Esophagus squamous epithelium (tissue), 4 donors: ENCODE results near the gene FANCD2OS.

Source experiments
- CTCF ChIP-seq, 6 experiments: fragments of 450-650 bp in 4 of 6; fragments of 200-600 bp in 2 of 6; sonication (generic) in 2 of 6; IDR thresholded peaks; one replicate each; pipeline ENCODE4 v1.5.1; 2016 to 2019; ENCODE audit warnings: antibody characterized with exemption in 6 of 6, mild to moderate bottlenecking in 4 of 6, moderate library complexity in 4 of 6
- POLR2A ChIP-seq, 4 donors: fragments of 450-650 bp; IDR thresholded peaks; one replicate each; pipeline ENCODE4 v1.6.1; 2017; ENCODE audit warnings: antibody characterized with exemption in 4 of 4, mild to moderate bottlenecking in 4 of 4, moderate library complexity in 3 of 4

GRCh38 chr3:10155658-10156057, 47.6 kb upstream of the FANCD2OS start:
- TF ChIP-seq CTCF (IDR thresholded peaks at IDR 0.05): no peak
- no peak for TF ChIP-seq POLR2A (IDR thresholded peaks at IDR 0.05)
